ENCODE data around the gene DYNLT2. TPM values are rescaled to one million over a fixed set of nuclear protein-coding genes. Genes with fewer than 3 reads are reported as not detected.
A peak's percentile ranks its signal among the peaks of the same experiment; 100 is the strongest.

Gene DYNLT2
- total RNA-seq, 1 experiment from 2014 or later = 1.7 TPM

- Mint-ChIP-seq H3K36me3 (no peaks in the 10 kb centered on the region), H3K4me1 (peaks cover 35% of the 10 kb centered on the region), H3K9me3 (no peaks in the 10 kb centered on the region), H3K27me3 (ENCODE audit: low read depth) (peaks cover 8% of the 10 kb centered on the region), H3K27ac (peak overlapping the region; percentile 57; the same call in 1 of the 2 replicates), H3K4me3 (peak overlapping the region; percentile 81)
- no peak for ATAC-seq
- ChIA-PET POLR2A (interaction anchor here (1.2 to 2.4 kb wide), 2 partner anchors 25 to 26 kb away, joined by 6 to 14 read pairs; partner anchors contain the start of genes C6orf120, DYNLT2, ERMARD and WDR27), CTCF (interaction anchor here (1.0 kb wide), 1 partner anchor 29 kb away, joined by 3 read pairs; no protein-coding TSS in a partner anchor)
- TF ChIP-seq ZNF232 (CRISPR knock-in tag; IDR thresholded peaks at IDR 0.05) (no peak), ARID4B (CRISPR knock-in tag; IDR thresholded peaks at IDR 0.05; ENCODE audit: borderline replicate concordance) (no peak), CBFB (CRISPR knock-in tag; IDR thresholded peaks at IDR 0.05; ENCODE audit: low read depth) (no peak), ETV6 (CRISPR knock-in tag; IDR thresholded peaks at IDR 0.05) (no peak), ATF6 (CRISPR knock-in tag; IDR thresholded peaks at IDR 0.05) (no peak), ZSCAN18 (CRISPR knock-in tag; IDR thresholded peaks at IDR 0.05) (no peak)
- no peak for DNase-seq (ENCODE audit: low spot score)
Measured at GRCh38 chr6:169726049-169726400, 25.3 kb downstream of the DYNLT2 start.

- H3K4me3 Mint-ChIP-seq = peak overlapping the region; percentile 81
- ChIA-PET POLR2A (interaction anchor here (1.2 to 2.4 kb wide), 2 partner anchors 24 to 26 kb away, joined by 6 to 14 read pairs; partner anchors contain the start of genes C6orf120, DYNLT2, ERMARD and WDR27), CTCF (interaction anchor here (0.8 to 1.0 kb wide), 2 partner anchors 23 to 28 kb away, joined by 3 read pairs; partner anchors contain the start of genes C6orf120 and WDR27)
- peaks cover 8% of the 10 kb centered on the region for H3K27me3 Mint-ChIP-seq (ENCODE audit: low read depth)
- DNase-seq (ENCODE audit: low spot score) = peak; percentile 48
- no peaks in the 10 kb centered on the region for H3K9me3 Mint-ChIP-seq
- no peaks in the 10 kb centered on the region for H3K36me3 Mint-ChIP-seq
- ATAC-seq = peak; percentile 39
- peaks cover 36% of the 10 kb centered on the region for H3K4me1 Mint-ChIP-seq
- peak overlapping the region; percentile 86 for H3K27ac Mint-ChIP-seq
- TF ChIP-seq ZBTB21 (CRISPR knock-in tag; IDR thresholded peaks at IDR 0.05; ENCODE audit: borderline replicate concordance) (no peak), GRHL2 (CRISPR knock-in tag; IDR thresholded peaks at IDR 0.05; ENCODE audit: insufficient replicate concordance, severe bottlenecking) (no peak), GABPB1 (CRISPR knock-in tag; IDR thresholded peaks at IDR 0.05) (peak; percentile 61), HMGA2 (CRISPR knock-in tag; IDR thresholded peaks at IDR 0.05) (no peak), AR (CRISPR knock-in tag; IDR thresholded peaks at IDR 0.05) (no peak), USF1 (CRISPR knock-in tag; IDR thresholded peaks at IDR 0.05) (no peak), ZNF671 (CRISPR knock-in tag; IDR thresholded peaks at IDR 0.05) (no peak), ZBTB43 (CRISPR knock-in tag; IDR thresholded peaks at IDR 0.05) (0 out of 2 replicates have a peak, but pooled peaks have one; percentile 50), CBFB (CRISPR knock-in tag; IDR thresholded peaks at IDR 0.05; ENCODE audit: low read depth) (no peak), KAT7 (CRISPR knock-in tag; IDR thresholded peaks at IDR 0.05; ENCODE audit: borderline replicate concordance) (no peak), FOXP1 (CRISPR knock-in tag; IDR thresholded peaks at IDR 0.05; ENCODE audit: borderline replicate concordance) (peak; percentile 51; the same call in 1 of the 2 replicates), PRRX2 (CRISPR knock-in tag; IDR thresholded peaks at IDR 0.05) (no peak), ESRRA (CRISPR knock-in tag; IDR thresholded peaks at IDR 0.05; ENCODE audit: borderline replicate concordance) (no peak), SMAD4 (CRISPR knock-in tag; IDR thresholded peaks at IDR 0.05) (no peak)
Measured at GRCh38 chr6:169725125-169726048, 26.0 kb downstream of the DYNLT2 start.
